ENCODE results near the gene ZBTB40. TPM values are rescaled to one million over a fixed set of nuclear protein-coding genes. Genes with fewer than 3 reads are reported as not detected.

ZBTB40 gene
- polyA plus RNA-seq, 1 of the 3 experiments (the other 2 are of a cell fraction), result 5.0 TPM

DNA sequence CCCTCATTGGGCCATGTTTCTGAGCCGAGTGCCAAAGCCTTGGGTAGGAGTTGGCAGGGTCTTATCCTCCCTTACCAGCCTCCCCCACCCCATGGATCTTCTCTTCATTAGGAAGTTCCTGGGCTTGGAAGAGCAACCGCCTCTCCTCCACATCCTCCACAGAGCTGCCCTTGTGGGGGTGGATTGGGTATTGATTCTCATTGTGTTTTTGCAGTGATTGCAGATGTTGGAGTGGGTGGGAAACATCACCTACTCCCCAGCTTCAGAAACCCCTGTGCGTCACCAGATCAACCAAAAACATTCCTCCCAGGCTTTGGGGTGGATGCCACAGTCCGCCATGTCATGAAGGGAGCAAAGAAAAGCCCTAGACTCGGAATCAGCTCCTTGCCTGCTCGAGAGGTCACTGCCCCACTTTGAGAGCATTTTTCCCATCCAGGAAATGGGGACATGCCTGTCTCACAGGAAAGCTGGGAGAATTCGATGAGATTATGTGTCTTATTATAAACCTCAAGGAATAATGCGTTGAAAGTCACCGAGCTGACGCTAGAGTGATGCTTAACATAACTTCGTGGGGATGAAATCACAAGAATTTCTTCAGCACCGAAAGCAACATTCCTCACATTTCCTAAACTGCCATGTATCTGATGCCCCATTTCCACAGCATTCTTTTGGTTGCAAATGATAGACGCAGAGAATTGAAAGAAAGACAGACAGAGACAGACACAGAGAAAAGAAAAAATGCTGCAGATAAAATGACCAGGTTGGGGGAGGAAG, 44.7 kb upstream of the ZBTB40 start (continued):
- TF ChIP-seq, protein P1, sequence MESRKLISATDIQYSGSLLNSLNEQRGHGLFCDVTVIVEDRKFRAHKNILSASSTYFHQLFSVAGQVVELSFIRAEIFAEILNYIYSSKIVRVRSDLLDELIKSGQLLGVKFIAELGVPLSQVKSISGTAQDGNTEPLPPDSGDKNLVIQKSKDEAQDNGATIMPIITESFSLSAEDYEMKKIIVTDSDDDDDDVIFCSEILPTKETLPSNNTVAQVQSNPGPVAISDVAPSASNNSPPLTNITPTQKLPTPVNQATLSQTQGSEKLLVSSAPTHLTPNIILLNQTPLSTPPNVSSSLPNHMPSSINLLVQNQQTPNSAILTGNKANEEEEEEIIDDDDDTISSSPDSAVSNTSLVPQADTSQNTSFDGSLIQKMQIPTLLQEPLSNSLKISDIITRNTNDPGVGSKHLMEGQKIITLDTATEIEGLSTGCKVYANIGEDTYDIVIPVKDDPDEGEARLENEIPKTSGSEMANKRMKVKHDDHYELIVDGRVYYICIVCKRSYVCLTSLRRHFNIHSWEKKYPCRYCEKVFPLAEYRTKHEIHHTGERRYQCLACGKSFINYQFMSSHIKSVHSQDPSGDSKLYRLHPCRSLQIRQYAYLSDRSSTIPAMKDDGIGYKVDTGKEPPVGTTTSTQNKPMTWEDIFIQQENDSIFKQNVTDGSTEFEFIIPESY (IDR thresholded peaks at IDR 0.05; ENCODE audit: borderline replicate concordance, low read depth), result no peak
- no peak for TF ChIP-seq TCF12 (IDR thresholded peaks at IDR 0.05)
- no peak for TF ChIP-seq GATA2 (CRISPR knock-in tag; IDR thresholded peaks at IDR 0.05)
- TF ChIP-seq, protein P2, sequence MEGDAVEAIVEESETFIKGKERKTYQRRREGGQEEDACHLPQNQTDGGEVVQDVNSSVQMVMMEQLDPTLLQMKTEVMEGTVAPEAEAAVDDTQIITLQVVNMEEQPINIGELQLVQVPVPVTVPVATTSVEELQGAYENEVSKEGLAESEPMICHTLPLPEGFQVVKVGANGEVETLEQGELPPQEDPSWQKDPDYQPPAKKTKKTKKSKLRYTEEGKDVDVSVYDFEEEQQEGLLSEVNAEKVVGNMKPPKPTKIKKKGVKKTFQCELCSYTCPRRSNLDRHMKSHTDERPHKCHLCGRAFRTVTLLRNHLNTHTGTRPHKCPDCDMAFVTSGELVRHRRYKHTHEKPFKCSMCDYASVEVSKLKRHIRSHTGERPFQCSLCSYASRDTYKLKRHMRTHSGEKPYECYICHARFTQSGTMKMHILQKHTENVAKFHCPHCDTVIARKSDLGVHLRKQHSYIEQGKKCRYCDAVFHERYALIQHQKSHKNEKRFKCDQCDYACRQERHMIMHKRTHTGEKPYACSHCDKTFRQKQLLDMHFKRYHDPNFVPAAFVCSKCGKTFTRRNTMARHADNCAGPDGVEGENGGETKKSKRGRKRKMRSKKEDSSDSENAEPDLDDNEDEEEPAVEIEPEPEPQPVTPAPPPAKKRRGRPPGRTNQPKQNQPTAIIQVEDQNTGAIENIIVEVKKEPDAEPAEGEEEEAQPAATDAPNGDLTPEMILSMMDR (IDR thresholded peaks at IDR 0.05), result no peak
- TF ChIP-seq, protein P3, sequence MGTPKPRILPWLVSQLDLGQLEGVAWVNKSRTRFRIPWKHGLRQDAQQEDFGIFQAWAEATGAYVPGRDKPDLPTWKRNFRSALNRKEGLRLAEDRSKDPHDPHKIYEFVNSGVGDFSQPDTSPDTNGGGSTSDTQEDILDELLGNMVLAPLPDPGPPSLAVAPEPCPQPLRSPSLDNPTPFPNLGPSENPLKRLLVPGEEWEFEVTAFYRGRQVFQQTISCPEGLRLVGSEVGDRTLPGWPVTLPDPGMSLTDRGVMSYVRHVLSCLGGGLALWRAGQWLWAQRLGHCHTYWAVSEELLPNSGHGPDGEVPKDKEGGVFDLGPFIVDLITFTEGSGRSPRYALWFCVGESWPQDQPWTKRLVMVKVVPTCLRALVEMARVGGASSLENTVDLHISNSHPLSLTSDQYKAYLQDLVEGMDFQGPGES (IDR thresholded peaks at IDR 0.05; ENCODE audit: low read depth, low read length), result no peak
- no peak for TF ChIP-seq RFX5 (IDR thresholded peaks at IDR 0.05; ENCODE audit: low read length)
- TF ChIP-seq, protein P4, sequence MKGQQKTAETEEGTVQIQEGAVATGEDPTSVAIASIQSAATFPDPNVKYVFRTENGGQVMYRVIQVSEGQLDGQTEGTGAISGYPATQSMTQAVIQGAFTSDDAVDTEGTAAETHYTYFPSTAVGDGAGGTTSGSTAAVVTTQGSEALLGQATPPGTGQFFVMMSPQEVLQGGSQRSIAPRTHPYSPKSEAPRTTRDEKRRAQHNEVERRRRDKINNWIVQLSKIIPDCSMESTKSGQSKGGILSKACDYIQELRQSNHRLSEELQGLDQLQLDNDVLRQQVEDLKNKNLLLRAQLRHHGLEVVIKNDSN (IDR thresholded peaks at IDR 0.05; ENCODE audit: borderline replicate concordance, low read depth), result no peak
- TF ChIP-seq FOXM1 (IDR thresholded peaks at IDR 0.05; ENCODE audit: low read depth), result no peak

DNA sequence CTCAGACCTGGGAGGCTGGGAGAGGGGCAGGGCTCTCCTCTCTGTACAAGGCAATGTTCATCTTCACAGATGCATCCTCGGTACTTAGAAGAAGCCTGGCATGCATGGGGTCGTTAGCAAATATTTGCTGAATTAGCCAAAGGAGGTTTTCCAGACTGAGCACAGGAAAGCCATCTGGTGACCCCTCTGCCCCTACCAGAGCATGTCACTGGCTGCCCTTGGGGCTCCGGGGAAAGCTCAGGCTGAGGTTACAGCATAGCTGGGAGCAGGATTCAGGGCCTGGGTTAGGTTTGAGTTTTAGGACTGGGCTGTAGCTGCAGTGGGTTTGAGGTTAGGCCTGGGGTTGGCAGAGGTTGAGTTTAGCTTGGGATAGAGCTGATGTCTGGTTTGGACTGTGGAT, 43.4 kb upstream of the ZBTB40 start:
- no peak overlapping the region for H3K4me3 ChIP-seq (ENCODE audit: low read depth in 2 of 2, low read length in 1 of 2)
- H3K27me3 ChIP-seq (ENCODE audit: insufficient read depth), result peaks cover 18% of the 10 kb centered on the region
- CTCF ChIA-PET, result interaction anchor here (1.2 to 12.2 kb wide), 5 partner anchors 12 to 342 kb away, joined by 3 to 173 read pairs (median 6); no protein-coding TSS in a partner anchor
- H3K4me2 ChIP-seq, result no peak overlapping the region
- 35% methylated on average over 3 of the region's 3 CpGs for WGBS (ENCODE audit: low lambda C conversion rate)
- TF ChIP-seq, protein P5, sequence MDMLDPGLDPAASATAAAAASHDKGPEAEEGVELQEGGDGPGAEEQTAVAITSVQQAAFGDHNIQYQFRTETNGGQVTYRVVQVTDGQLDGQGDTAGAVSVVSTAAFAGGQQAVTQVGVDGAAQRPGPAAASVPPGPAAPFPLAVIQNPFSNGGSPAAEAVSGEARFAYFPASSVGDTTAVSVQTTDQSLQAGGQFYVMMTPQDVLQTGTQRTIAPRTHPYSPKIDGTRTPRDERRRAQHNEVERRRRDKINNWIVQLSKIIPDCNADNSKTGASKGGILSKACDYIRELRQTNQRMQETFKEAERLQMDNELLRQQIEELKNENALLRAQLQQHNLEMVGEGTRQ (IDR thresholded peaks at IDR 0.05; ENCODE audit: borderline replicate concordance, low read depth, low read length), result no peak
- TF ChIP-seq, protein P6, sequence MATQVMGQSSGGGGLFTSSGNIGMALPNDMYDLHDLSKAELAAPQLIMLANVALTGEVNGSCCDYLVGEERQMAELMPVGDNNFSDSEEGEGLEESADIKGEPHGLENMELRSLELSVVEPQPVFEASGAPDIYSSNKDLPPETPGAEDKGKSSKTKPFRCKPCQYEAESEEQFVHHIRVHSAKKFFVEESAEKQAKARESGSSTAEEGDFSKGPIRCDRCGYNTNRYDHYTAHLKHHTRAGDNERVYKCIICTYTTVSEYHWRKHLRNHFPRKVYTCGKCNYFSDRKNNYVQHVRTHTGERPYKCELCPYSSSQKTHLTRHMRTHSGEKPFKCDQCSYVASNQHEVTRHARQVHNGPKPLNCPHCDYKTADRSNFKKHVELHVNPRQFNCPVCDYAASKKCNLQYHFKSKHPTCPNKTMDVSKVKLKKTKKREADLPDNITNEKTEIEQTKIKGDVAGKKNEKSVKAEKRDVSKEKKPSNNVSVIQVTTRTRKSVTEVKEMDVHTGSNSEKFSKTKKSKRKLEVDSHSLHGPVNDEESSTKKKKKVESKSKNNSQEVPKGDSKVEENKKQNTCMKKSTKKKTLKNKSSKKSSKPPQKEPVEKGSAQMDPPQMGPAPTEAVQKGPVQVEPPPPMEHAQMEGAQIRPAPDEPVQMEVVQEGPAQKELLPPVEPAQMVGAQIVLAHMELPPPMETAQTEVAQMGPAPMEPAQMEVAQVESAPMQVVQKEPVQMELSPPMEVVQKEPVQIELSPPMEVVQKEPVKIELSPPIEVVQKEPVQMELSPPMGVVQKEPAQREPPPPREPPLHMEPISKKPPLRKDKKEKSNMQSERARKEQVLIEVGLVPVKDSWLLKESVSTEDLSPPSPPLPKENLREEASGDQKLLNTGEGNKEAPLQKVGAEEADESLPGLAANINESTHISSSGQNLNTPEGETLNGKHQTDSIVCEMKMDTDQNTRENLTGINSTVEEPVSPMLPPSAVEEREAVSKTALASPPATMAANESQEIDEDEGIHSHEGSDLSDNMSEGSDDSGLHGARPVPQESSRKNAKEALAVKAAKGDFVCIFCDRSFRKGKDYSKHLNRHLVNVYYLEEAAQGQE (IDR thresholded peaks at IDR 0.05; ENCODE audit: low read depth, low read length), result no peak
- TF ChIP-seq CHD2 (IDR thresholded peaks at IDR 0.05; ENCODE audit: low read length, partially characterized antibody) (no peak), GATA2 (CRISPR knock-in tag; IDR thresholded peaks at IDR 0.05) (no peak), FOXJ3 (CRISPR knock-in tag; IDR thresholded peaks at IDR 0.05) (no peak), GABPA (IDR thresholded peaks at IDR 0.05; ENCODE audit: low read depth) (no peak), POLR2AphosphoS5 (IDR thresholded peaks at IDR 0.05; ENCODE audit: low read depth, low read length) (no peak), EP300 (IDR thresholded peaks at IDR 0.05; ENCODE audit: borderline replicate concordance in 1 of 2, low read depth in 1 of 2, low read length in 1 of 2) (no peak), MEF2A (IDR thresholded peaks at IDR 0.05; ENCODE audit: borderline replicate concordance, low read depth) (no peak), TEAD4 (IDR thresholded peaks at IDR 0.05; ENCODE audit: borderline replicate concordance, insufficient read depth) (no peak), RCOR1 (IDR thresholded peaks at IDR 0.05; ENCODE audit: low read length) (no peak), RAD21 (IDR thresholded peaks at IDR 0.05; ENCODE audit: low read length) (no peak)
- TF ChIP-seq, protein P7, sequence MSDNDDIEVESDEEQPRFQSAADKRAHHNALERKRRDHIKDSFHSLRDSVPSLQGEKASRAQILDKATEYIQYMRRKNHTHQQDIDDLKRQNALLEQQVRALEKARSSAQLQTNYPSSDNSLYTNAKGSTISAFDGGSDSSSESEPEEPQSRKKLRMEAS (IDR thresholded peaks at IDR 0.05; ENCODE audit: low read depth), result no peak
- H3K9me2 ChIP-seq, result no peaks in the 10 kb centered on the region
- no peaks in the 10 kb centered on the region for H3K9me3 ChIP-seq
- H3K9ac ChIP-seq, result no peak overlapping the region
- no peak for DNase-seq
- POLR2A ChIA-PET, result no interaction called here
- no peak overlapping the region; a peak in 1 of 4 replicates for H3K27ac ChIP-seq (ENCODE audit: low read depth in 2 of 2, low read length in 1 of 2)
- no peaks in the 10 kb centered on the region for H3K79me2 ChIP-seq (ENCODE audit: insufficient read depth)
- H2AFZ ChIP-seq (ENCODE audit: low read depth), result no peak overlapping the region
- H3K4me1 ChIP-seq (ENCODE audit: control insufficient read depth in 1 of 2, insufficient read depth in 2 of 2, low read depth in 1 of 2, low read length in 1 of 2), result peaks cover 0 to 22% of the 10 kb centered on the region in 2 experiments; a peak in 1 of 4 replicates
- H4K20me1 ChIP-seq (ENCODE audit: insufficient read depth), result no peaks in the 10 kb centered on the region
- H3F3A ChIP-seq (replicated peaks; ENCODE audit: insufficient read depth), result no peaks in the 10 kb centered on the region
- H3K36me3 ChIP-seq (replicated peaks in 1 of 2; ENCODE audit: control insufficient read depth in 1 of 2, insufficient read depth in 2 of 2, low read length in 1 of 2), result no peaks in the 10 kb centered on the region
